NT2/D1 (cell line): ENCODE results near the gene HOXB6.

ENCODE experiments used
- DNase-seq: peaks from one replicate; pipeline ENCODE4 v3.0.0-alpha.2; 2011; ENCODE audit warnings: low read depth, low spot score
- H3K27me3 ChIP-seq: 2 replicates; pipeline ENCODE4 v1.6.0; 2011; ENCODE audit warnings: mild to moderate bottlenecking; ENCODE audit not compliant: insufficient read length, insufficient read depth
- H3K36me3 ChIP-seq: 2 replicates; pipeline ENCODE4 v1.6.1; 2011; ENCODE audit warnings: mild to moderate bottlenecking, low read length, mixed read lengths; ENCODE audit not compliant: insufficient read depth, insufficient read length
- H3K4me1 ChIP-seq: 2 replicates; pipeline ENCODE4 v1.5.1; 2011; ENCODE audit not compliant: insufficient read depth, insufficient read length
- H3K4me3 ChIP-seq: 2 replicates; pipeline ENCODE4 v1.5.1; 2011; ENCODE audit warnings: low read depth; ENCODE audit not compliant: insufficient read length
- H3K9ac ChIP-seq: 2 replicates; pipeline ENCODE4 v1.6.0; 2011; ENCODE audit warnings: low read depth; ENCODE audit not compliant: insufficient read length
- H3K9me3 ChIP-seq: 2 replicates; pipeline ENCODE4 v1.5.1; 2011; ENCODE audit warnings: mild to moderate bottlenecking, low read length; ENCODE audit not compliant: insufficient read depth
- SUZ12 ChIP-seq: IDR thresholded peaks from 2 replicates; pipeline ENCODE4 v1.6.1; 2011; ENCODE audit not compliant: insufficient read length, insufficient read depth; ENCODE audit errors: extremely low read depth
- YY1 ChIP-seq: IDR thresholded peaks from 2 replicates; pipeline ENCODE4 v1.6.1; 2011; ENCODE audit not compliant: insufficient read length, insufficient read depth
- ZNF274 ChIP-seq: IDR thresholded peaks from 2 replicates; pipeline ENCODE4 v1.6.1; 2011; ENCODE audit warnings: mild to moderate bottlenecking, low read depth, low read length

HOXB6 gene

GRCh38 chr17:48640858-48641180 is 36.0 kb upstream of the HOXB6 start:
- Histone ChIP-seq H3K36me3 (peaks cover 43% of the 10 kb centered on the region), H3K9me3 (peaks cover 5% of the 10 kb centered on the region; the same call in 1 of the 2 replicates), H3K27me3 (no peaks in the 10 kb centered on the region), H3K9ac (no peak overlapping the region), H3K4me1 (peaks cover 8% of the 10 kb centered on the region), H3K4me3 (no peak overlapping the region)
- no peak for DNase-seq
- TF ChIP-seq SUZ12 (no peak), ZNF274 (no peak), YY1 (no peak)

DNA sequence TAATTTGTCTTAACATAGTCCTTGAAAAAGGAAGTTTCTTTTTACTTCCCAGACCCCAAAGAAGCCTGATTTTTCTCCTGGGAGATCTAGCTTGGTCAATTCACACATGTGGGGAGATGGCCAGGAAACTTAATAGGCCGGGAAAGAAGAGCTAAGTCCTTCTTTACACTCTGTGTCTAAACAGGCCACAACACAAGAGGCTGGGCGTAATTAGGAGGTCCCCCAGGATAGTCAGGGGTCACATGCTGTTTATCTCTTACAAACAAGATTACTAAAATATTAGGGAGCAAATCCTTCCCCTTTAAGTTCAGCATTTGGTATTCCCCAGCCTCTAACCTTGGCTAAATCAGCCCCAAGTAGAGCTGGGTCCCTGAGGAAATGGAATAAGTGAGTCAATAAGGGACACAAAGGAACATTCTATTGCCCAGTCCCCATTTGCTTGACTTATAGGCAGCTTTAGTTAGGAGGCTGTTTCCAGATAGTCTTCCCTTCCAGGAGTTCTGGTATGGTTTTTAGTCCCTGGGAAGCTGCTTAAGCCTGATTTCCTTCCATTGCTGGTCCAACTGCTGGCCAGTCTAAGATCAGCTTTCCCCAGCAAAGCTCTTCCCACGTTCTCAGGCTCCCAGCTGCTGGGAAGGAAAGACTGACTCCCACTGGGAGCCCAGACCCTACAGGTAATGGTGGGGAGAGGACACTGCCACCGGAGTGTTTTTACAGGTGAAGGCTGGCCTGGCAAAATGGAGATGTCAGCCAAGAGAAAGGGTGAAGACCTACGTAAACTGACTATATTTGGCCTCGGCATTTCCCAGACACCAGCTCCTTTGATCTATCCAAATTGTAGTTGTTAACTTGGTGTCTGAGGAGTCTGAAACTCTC is 35.4 kb upstream of the HOXB6 start:
- DNase-seq, result no peak
- peaks cover 8% of the 10 kb centered on the region for H3K4me1 ChIP-seq
- TF ChIP-seq SUZ12, result no peak
- no peak for TF ChIP-seq YY1
- H3K36me3 ChIP-seq, result peaks cover 49% of the 10 kb centered on the region
- no peaks in the 10 kb centered on the region for H3K27me3 ChIP-seq
- peaks cover 5% of the 10 kb centered on the region; the same call in 1 of the 2 replicates for H3K9me3 ChIP-seq
- no peak overlapping the region for H3K9ac ChIP-seq
- H3K4me3 ChIP-seq, result no peak overlapping the region

GRCh38 chr17:48639136-48639535 is 34.4 kb upstream of the HOXB6 start:
- Histone ChIP-seq H3K9me3 (peaks cover 5% of the 10 kb centered on the region; the same call in 1 of the 2 replicates), H3K4me3 (no peak overlapping the region), H3K9ac (no peak overlapping the region), H3K27me3 (no peaks in the 10 kb centered on the region), H3K36me3 (peaks cover 56% of the 10 kb centered on the region), H3K4me1 (peaks cover 5% of the 10 kb centered on the region)
- no peak for DNase-seq
- no peak for TF ChIP-seq ZNF274

- H3K9me3 ChIP-seq, result peaks cover 3% of the 10 kb centered on the region; the same call in 1 of the 2 replicates
- H3K36me3 ChIP-seq, result peaks cover 63% of the 10 kb centered on the region
- H3K4me1 ChIP-seq, result peaks cover 5% of the 10 kb centered on the region
- TF ChIP-seq SUZ12 (no peak), ZNF274 (no peak), YY1 (no peak)
- no peak overlapping the region for H3K9ac ChIP-seq
- no peak overlapping the region for H3K4me3 ChIP-seq
- no peaks in the 10 kb centered on the region for H3K27me3 ChIP-seq
- no peak for DNase-seq
Observed at GRCh38 chr17:48637323-48638260, 32.8 kb upstream of the HOXB6 start.

- H3K9me3 ChIP-seq, result no peaks in the 10 kb centered on the region
- no peak for TF ChIP-seq SUZ12
- TF ChIP-seq YY1, result no peak
- TF ChIP-seq ZNF274, result no peak
- no peak overlapping the region for H3K4me3 ChIP-seq
- peak; percentile 80 for DNase-seq
- no peaks in the 10 kb centered on the region for H3K27me3 ChIP-seq
- H3K36me3 ChIP-seq, result peaks cover 55% of the 10 kb centered on the region
- H3K4me1 ChIP-seq, result peaks cover 3% of the 10 kb centered on the region
- H3K9ac ChIP-seq, result no peak overlapping the region
Observed at GRCh38 chr17:48636177-48637018, 31.6 kb upstream of the HOXB6 start.

- no peak for TF ChIP-seq ZNF274
- no peak for TF ChIP-seq SUZ12
- no peak for TF ChIP-seq YY1
- H3K36me3 ChIP-seq, result peaks cover 62% of the 10 kb centered on the region
- no peak overlapping the region for H3K9ac ChIP-seq
- H3K4me3 ChIP-seq, result no peak overlapping the region
- peaks cover 3% of the 10 kb centered on the region for H3K4me1 ChIP-seq
- DNase-seq, result no peak
- no peaks in the 10 kb centered on the region for H3K9me3 ChIP-seq
- peaks cover 9% of the 10 kb centered on the region for H3K27me3 ChIP-seq
Observed at GRCh38 chr17:48634493-48635208, 29.9 kb upstream of the HOXB6 start.
